Measurements from ENCODE around the gene AK6.
"Not testable (repeated sequence)": the region's sequence is repeated elsewhere in the genome, so short reads cannot be mapped to it uniquely, and the experiment has no call there.

AK6 gene

GRCh38 chr5:69369340-69370121 is at the start of gene AK6, which contains the start of the genes RAD17 and TAF9:
Gene AK6 (minus strand): TSS chr5:69369520. CDS start chr5:69369490, 30 bp downstream.
Gene RAD17 (plus strand): TSS chr5:69369818. CDS start chr5:69372209, 2,391 bp downstream.
Gene TAF9 (minus strand): TSS chr5:69369520. CDS start chr5:69365737, 3,783 bp downstream.
- peak; percentile 81 for DNase-seq (ENCODE audit: low read depth in 1 of 2, low spot score in 1 of 2)

- no peak for DNase-seq (ENCODE audit: low read depth in 1 of 2, low spot score in 1 of 2)
Observed at GRCh38 chr5:69418554-69418953, 49.2 kb upstream of the AK6 start.

- DNase-seq (ENCODE audit: low read depth in 1 of 2, low spot score in 1 of 2), result no peak
Observed at GRCh38 chr5:69416699-69417098, 47.4 kb upstream of the AK6 start.

GRCh38 chr5:69416180-69416579 is 46.9 kb upstream of the AK6 start:
- DNase-seq (ENCODE audit: low read depth in 1 of 2, low spot score in 1 of 2), result no peak

- DNase-seq (ENCODE audit: low read depth in 1 of 2, low spot score in 1 of 2), result no peak
Observed at GRCh38 chr5:69415584-69415958, 46.3 kb upstream of the AK6 start.

- DNase-seq (ENCODE audit: low read depth in 1 of 2, low spot score in 1 of 2), result peak; percentile 9 to 24
Observed at GRCh38 chr5:69414885-69415583, 45.7 kb upstream of the AK6 start, which contains the start of gene MARVELD2. Gene MARVELD2 (plus strand): TSS chr5:69415116. CDS start chr5:69419386, 4,270 bp downstream.

- no peak for DNase-seq (ENCODE audit: low read depth in 1 of 2, low spot score in 1 of 2)
Observed at GRCh38 chr5:69404659-69405330, 35.5 kb upstream of the AK6 start.

GRCh38 chr5:69378376-69378775 is 9.1 kb upstream of the AK6 start:
- no peak for DNase-seq (ENCODE audit: low read depth in 1 of 2, low spot score in 1 of 2)

- DNase-seq (ENCODE audit: low read depth in 1 of 2, low spot score in 1 of 2), result no peak
Observed at GRCh38 chr5:69374911-69375446, 5.7 kb upstream of the AK6 start.

- DNase-seq (ENCODE audit: low read depth in 1 of 2, low spot score in 1 of 2), result no peak
Observed at GRCh38 chr5:69372394-69372793, 3.1 kb upstream of the AK6 start.

- not testable (repeated sequence) for DNase-seq (ENCODE audit: low read depth in 1 of 2, low spot score in 1 of 2)
Observed at GRCh38 chr5:69370335-69370734, 1.0 kb upstream of the AK6 start.

GRCh38 chr5:69368458-69369339 is 621 bp downstream of the AK6 start:
- DNase-seq (ENCODE audit: low read depth in 1 of 2, low spot score in 1 of 2), result no peak

GRCh38 chr5:69367697-69368279 is 1.5 kb downstream of the AK6 start:
- DNase-seq (ENCODE audit: low read depth in 1 of 2, low spot score in 1 of 2), result no peak

GRCh38 chr5:69364850-69365249 is 4.5 kb downstream of the AK6 start:
- no peak for DNase-seq (ENCODE audit: low read depth in 1 of 2, low spot score in 1 of 2)

- DNase-seq (ENCODE audit: low read depth in 1 of 2, low spot score in 1 of 2), result no peak
Observed at GRCh38 chr5:69364414-69364813, 4.9 kb downstream of the AK6 start.

GRCh38 chr5:69360442-69360841 is 8.9 kb downstream of the AK6 start:
- DNase-seq (ENCODE audit: low read depth in 1 of 2, low spot score in 1 of 2), result no peak

- no peak for DNase-seq (ENCODE audit: low read depth in 1 of 2, low spot score in 1 of 2)
Observed at GRCh38 chr5:69359699-69360098, 9.6 kb downstream of the AK6 start.

- no peak for DNase-seq (ENCODE audit: low read depth in 1 of 2, low spot score in 1 of 2)
Observed at GRCh38 chr5:69350664-69351063, 18.7 kb downstream of the AK6 start.

- no peak for DNase-seq (ENCODE audit: low read depth in 1 of 2, low spot score in 1 of 2)
Observed at GRCh38 chr5:69343083-69343482, 26.2 kb downstream of the AK6 start.

- no peak for DNase-seq (ENCODE audit: low read depth in 1 of 2, low spot score in 1 of 2)
Observed at GRCh38 chr5:69341520-69342161, 27.7 kb downstream of the AK6 start.
